ENCODE data around the gene SATB1.

SATB1 gene

GRCh38 chr3:18349197-18349798 lies 75.8 kb downstream of the SATB1 start:
- Histone ChIP-seq H3K36me3 (replicated peaks; ENCODE audit: low read depth, low read length) (no peaks in the 10 kb centered on the region), H3K9ac (ENCODE audit: low read length) (no peak overlapping the region), H4K20me1 (ENCODE audit: insufficient read depth, low read length) (no peaks in the 10 kb centered on the region), H3K27me3 (ENCODE audit: low read depth, low read length) (no peaks in the 10 kb centered on the region), H3K9me3 (ENCODE audit: insufficient read depth, low read length) (no peaks in the 10 kb centered on the region), H2AFZ (ENCODE audit: low read depth, low read length) (no peak overlapping the region), H3K4me3 (ENCODE audit: low read length) (no peak overlapping the region), H3K4me2 (ENCODE audit: low read length) (no peak overlapping the region), H3K79me2 (ENCODE audit: low read length) (no peaks in the 10 kb centered on the region), H3K4me1 (ENCODE audit: low read length) (no peaks in the 10 kb centered on the region), H3K27ac (ENCODE audit: low read length) (no peak overlapping the region)
- no peak for TF ChIP-seq CTCF (IDR thresholded peaks at IDR 0.05; ENCODE audit: low read depth, low read length)
- TF ChIP-seq EZH2phosphoT487 (IDR thresholded peaks at IDR 0.05; ENCODE audit: low read depth): no peak

GRCh38 chr3:18346097-18346496 lies 79.0 kb downstream of the SATB1 start:
- H3K79me2 ChIP-seq (ENCODE audit: low read length): no peaks in the 10 kb centered on the region
- H3K9ac ChIP-seq (ENCODE audit: low read length): no peak overlapping the region
- H3K4me2 ChIP-seq (ENCODE audit: low read length): no peak overlapping the region
- H3K9me3 ChIP-seq (ENCODE audit: insufficient read depth, low read length): no peaks in the 10 kb centered on the region
- H3K27me3 ChIP-seq (ENCODE audit: low read depth, low read length): no peaks in the 10 kb centered on the region
- no peaks in the 10 kb centered on the region for H3K36me3 ChIP-seq (replicated peaks; ENCODE audit: low read depth, low read length)
- H3K4me3 ChIP-seq (ENCODE audit: low read length): no peak overlapping the region
- H3K27ac ChIP-seq (ENCODE audit: low read length): no peak overlapping the region
- H4K20me1 ChIP-seq (ENCODE audit: insufficient read depth, low read length): no peaks in the 10 kb centered on the region
- no peaks in the 10 kb centered on the region for H3K4me1 ChIP-seq (ENCODE audit: low read length)
- TF ChIP-seq CTCF (IDR thresholded peaks at IDR 0.05; ENCODE audit: low read depth, low read length) (no peak), EZH2phosphoT487 (IDR thresholded peaks at IDR 0.05; ENCODE audit: low read depth) (no peak)
- H2AFZ ChIP-seq (ENCODE audit: low read depth, low read length): no peak overlapping the region

- Histone ChIP-seq H3K4me1 (ENCODE audit: low read length) (no peaks in the 10 kb centered on the region), H3K27me3 (ENCODE audit: low read depth, low read length) (no peaks in the 10 kb centered on the region), H4K20me1 (ENCODE audit: insufficient read depth, low read length) (no peaks in the 10 kb centered on the region), H3K79me2 (ENCODE audit: low read length) (no peaks in the 10 kb centered on the region), H3K9me3 (ENCODE audit: insufficient read depth, low read length) (no peaks in the 10 kb centered on the region), H3K4me3 (ENCODE audit: low read length) (no peak overlapping the region), H3K9ac (ENCODE audit: low read length) (no peak overlapping the region), H2AFZ (ENCODE audit: low read depth, low read length) (no peak overlapping the region), H3K27ac (ENCODE audit: low read length) (no peak overlapping the region), H3K36me3 (replicated peaks; ENCODE audit: low read depth, low read length) (no peaks in the 10 kb centered on the region), H3K4me2 (ENCODE audit: low read length) (no peak overlapping the region)
- TF ChIP-seq CTCF (IDR thresholded peaks at IDR 0.05; ENCODE audit: low read depth, low read length) (no peak), EZH2phosphoT487 (IDR thresholded peaks at IDR 0.05; ENCODE audit: low read depth) (no peak)
These were observed 80.1 kb downstream of the SATB1 start for GRCh38 chr3:18345015-18345367.

GRCh38 chr3:18344306-18345014 lies 80.7 kb downstream of the SATB1 start:
- Histone ChIP-seq H3K36me3 (replicated peaks; ENCODE audit: low read depth, low read length) (no peaks in the 10 kb centered on the region), H3K9me3 (ENCODE audit: insufficient read depth, low read length) (no peaks in the 10 kb centered on the region), H3K27me3 (ENCODE audit: low read depth, low read length) (no peaks in the 10 kb centered on the region), H3K79me2 (ENCODE audit: low read length) (no peaks in the 10 kb centered on the region), H4K20me1 (ENCODE audit: insufficient read depth, low read length) (no peaks in the 10 kb centered on the region), H3K4me2 (ENCODE audit: low read length) (no peak overlapping the region), H3K27ac (ENCODE audit: low read length) (no peak overlapping the region), H3K4me3 (ENCODE audit: low read length) (no peak overlapping the region), H2AFZ (ENCODE audit: low read depth, low read length) (no peak overlapping the region), H3K9ac (ENCODE audit: low read length) (no peak overlapping the region), H3K4me1 (ENCODE audit: low read length) (no peaks in the 10 kb centered on the region)
- TF ChIP-seq EZH2phosphoT487 (IDR thresholded peaks at IDR 0.05; ENCODE audit: low read depth) (no peak), CTCF (IDR thresholded peaks at IDR 0.05; ENCODE audit: low read depth, low read length) (no peak)
